Esophagus squamous epithelium (tissue), 4 donors: ENCODE data around the gene RPL19.

Experiments used
- CTCF ChIP-seq, 6 experiments: fragments of 450-650 bp in 4 of 6; fragments of 200-600 bp in 2 of 6; sonication (generic) in 2 of 6; IDR thresholded peaks; one replicate each; pipeline ENCODE4 v1.5.1; 2016 to 2019; ENCODE audit warnings: antibody characterized with exemption in 6 of 6, mild to moderate bottlenecking in 4 of 6, moderate library complexity in 4 of 6
- POLR2A ChIP-seq, 4 donors: fragments of 450-650 bp; IDR thresholded peaks; one replicate each; pipeline ENCODE4 v1.6.1; 2017; ENCODE audit warnings: antibody characterized with exemption in 4 of 4, mild to moderate bottlenecking in 4 of 4, moderate library complexity in 3 of 4

- TF ChIP-seq CTCF (IDR thresholded peaks at IDR 0.05) = no peak
- TF ChIP-seq POLR2A (IDR thresholded peaks at IDR 0.05) = no peak
These were observed 30.6 kb upstream of the RPL19 start for GRCh38 chr17:39169518-39169917.
